Articular chondrocyte of knee joint (primary cell): ENCODE data around the gene SMIM14. TPM values are rescaled to one million over a fixed set of nuclear protein-coding genes. Genes with fewer than 3 reads are reported as not detected.

Experiments used
- small RNA-seq: library from RNA; depleted of rRNA; stranded (forward); fragments of <200 nt; gene quantifications from one replicate; pipeline ENCODE3, GENCODE V24; 2012
- total RNA-seq: library from RNA; depleted of rRNA; stranded (reverse); fragments of >200 nt; gene quantifications from 2 replicates; pipeline ENCODE4 v1.2.3, GENCODE V29; 2012

The SMIM14 gene
- 184 and 198 TPM in 2 replicates for total RNA-seq

GRCh38 chr4:39638354-39639239 lies at the start of gene SMIM14:
Gene SMIM14, minus strand, starts transcription at chr4:39638865. Its CDS starts 33,720 bp downstream, at chr4:39605145.

GRCh38 chr4:39527296-39528060 lies 111.2 kb downstream of the SMIM14 start, which contains the start of gene UGDH:
Gene UGDH, minus strand, starts transcription at chr4:39527439. Its CDS starts 5,927 bp downstream, at chr4:39521512.

Small RNA genes lying within 50 kb of the gene (small RNA-seq; reads per million reads assigned to genes)
- not detected for gene RNU7-11P

Other genes with a start within 250 kb of the SMIM14 start
- under 0.01 TPM in 1 of 2 replicates, not detected in the other for gene KLB, start 231.9 kb downstream of the SMIM14 start, total RNA-seq
- 1,737 and 2,744 TPM in 2 replicates for gene RPL9, start 179.9 kb downstream of the SMIM14 start, total RNA-seq
- gene LIAS, start 179.8 kb downstream of the SMIM14 start, total RNA-seq: 7.9 and 11.1 TPM in 2 replicates
- gene UGDH, start 111.4 kb downstream of the SMIM14 start, total RNA-seq: 712 and 723 TPM in 2 replicates
- gene UBE2K, start 59.3 kb upstream of the SMIM14 start, total RNA-seq: 23.7 and 29.3 TPM in 2 replicates